Transverse colon (tissue), 4 donors: ENCODE measurements around the gene AP1S2. TPM values are rescaled to one million over a fixed set of nuclear protein-coding genes. Genes with fewer than 3 reads are reported as not detected.

Source experiments
- DNase-seq: peaks from one replicate; pipeline ENCODE4 v3.0.0-alpha.2; 2019
- H3K27ac ChIP-seq, 4 donors: fragments of 200-600 bp; sonication (generic); 2 replicates each; pipeline ENCODE4 v1.5.1; 2016 to 2018; ENCODE audit warnings: inconsistent platforms in 4 of 4
- H3K27me3 ChIP-seq: fragments of 200-600 bp; sonication (generic); 2 replicates; pipeline ENCODE4 v1.5.1; 2017; ENCODE audit warnings: inconsistent platforms
- H3K36me3 ChIP-seq, 4 donors: fragments of 200-600 bp; sonication (generic); 2 replicates each; pipeline ENCODE4 v1.5.1; 2017 to 2019; ENCODE audit warnings: inconsistent platforms in 4 of 4
- H3K4me1 ChIP-seq, 4 donors: fragments of 200-600 bp; sonication (generic); 2 replicates each; pipeline ENCODE4 v1.5.1; 2017 to 2020; ENCODE audit warnings: inconsistent platforms in 4 of 4
- H3K4me3 ChIP-seq, 4 donors: fragments of 200-600 bp; sonication (generic); 1 replicate in 1 of 4; 2 replicates in 3 of 4; pipeline versions ENCODE4 v1.5.1 to v1.6.1; 2017 to 2019; ENCODE audit warnings: inconsistent platforms in 4 of 4
- H3K9me3 ChIP-seq, 2 donors: fragments of 200-600 bp; sonication (generic); 2 replicates each; pipeline ENCODE4 v1.5.1; 2017 to 2019; ENCODE audit warnings: inconsistent platforms in 2 of 2
- EP300 ChIP-seq: sonication (generic); formaldehyde crosslinking; IDR thresholded peaks from one replicate; pipeline ENCODE4 v1.6.1; 2017; ENCODE audit warnings: antibody characterized with exemption, low read depth
- POLR2A ChIP-seq: fragments of 450-650 bp; IDR thresholded peaks from one replicate; pipeline ENCODE4 v1.6.1; 2016; ENCODE audit warnings: antibody characterized with exemption, mild to moderate bottlenecking, moderate library complexity
- POLR2AphosphoS5 ChIP-seq, 3 donors: sonication (generic); formaldehyde crosslinking; IDR thresholded peaks; one replicate each; pipeline ENCODE4 v1.6.1; 2016; ENCODE audit warnings: antibody characterized with exemption in 3 of 3
- WGBS, 2 donors: methylation state at CpG; one replicate each; pipeline ENCODE4 v1.1.5; 2018; ENCODE audit warnings: low coverage in 1 of 2; 5-methylcytosine and 5-hydroxymethylcytosine counted together
- in situ Hi-C, 4 donors: fragments of 200-750 bp; cut with MboI; loops; one replicate each; pipeline versions ENCODE4 v1.15.0 to v1.15.1; 2017; ENCODE audit warnings: low sequenced_read_pairs in 3 of 4, low pct_ligation_motif_present in 1 of 4, low pct_unique_long_range_greater_than_20kb in 1 of 4
- intact Hi-C: fragments of 100-400 bp; cut with DNase I; formaldehyde crosslinking; loops from one replicate; pipeline ENCODE4 v1.15.1; 2023; ENCODE audit warnings: low total_unique reads
- total RNA-seq, 4 donors: library from RNA; depleted of rRNA; stranded (reverse); fragments of >200 nt; gene quantifications; one replicate each; pipeline ENCODE4 v1.1.0, GENCODE V29; 2016
- TF ChIP-seq, protein P1 (sequence below), 5 experiments: fragments of 200-600 bp in 3 of 5; fragments of 450-650 bp in 2 of 5; sonication (generic) in 3 of 5; IDR thresholded peaks; 1 replicate in 2 of 5; 2 replicates in 3 of 5; pipeline ENCODE4 v1.5.1; 2016 to 2017; ENCODE audit warnings: antibody characterized with exemption in 5 of 5, inconsistent platforms in 3 of 5, mild to moderate bottlenecking in 2 of 5, moderate library complexity in 1 of 5

Gene AP1S2
- total RNA-seq, 4 donors from 2014 or later, result 26.2 to 27.6 (median 26.7) TPM

DNA sequence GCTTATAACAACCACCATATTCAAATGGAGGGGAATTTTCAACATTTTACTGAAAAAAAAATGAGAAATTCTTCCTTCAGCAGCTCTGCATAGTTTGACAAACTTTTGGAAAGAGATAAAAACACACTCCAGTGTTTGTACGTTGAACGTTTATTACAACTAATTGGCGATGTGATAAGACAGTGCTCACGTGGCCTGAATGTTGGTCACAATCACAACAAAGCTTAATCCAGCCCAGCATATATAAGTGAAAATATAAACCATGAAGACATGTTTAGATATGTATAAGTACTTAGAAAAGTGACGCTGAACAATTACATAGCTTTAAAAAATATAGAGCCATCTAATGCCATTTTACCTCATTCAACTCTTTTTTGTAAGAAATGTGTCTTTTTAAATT, 28.7 kb downstream of the AP1S2 start:
- TF ChIP-seq POLR2AphosphoS5 (IDR thresholded peaks at IDR 0.05), result no peak
- TF ChIP-seq POLR2A, result no peak
- TF ChIP-seq EP300, result no peak
- TF ChIP-seq, protein P1, sequence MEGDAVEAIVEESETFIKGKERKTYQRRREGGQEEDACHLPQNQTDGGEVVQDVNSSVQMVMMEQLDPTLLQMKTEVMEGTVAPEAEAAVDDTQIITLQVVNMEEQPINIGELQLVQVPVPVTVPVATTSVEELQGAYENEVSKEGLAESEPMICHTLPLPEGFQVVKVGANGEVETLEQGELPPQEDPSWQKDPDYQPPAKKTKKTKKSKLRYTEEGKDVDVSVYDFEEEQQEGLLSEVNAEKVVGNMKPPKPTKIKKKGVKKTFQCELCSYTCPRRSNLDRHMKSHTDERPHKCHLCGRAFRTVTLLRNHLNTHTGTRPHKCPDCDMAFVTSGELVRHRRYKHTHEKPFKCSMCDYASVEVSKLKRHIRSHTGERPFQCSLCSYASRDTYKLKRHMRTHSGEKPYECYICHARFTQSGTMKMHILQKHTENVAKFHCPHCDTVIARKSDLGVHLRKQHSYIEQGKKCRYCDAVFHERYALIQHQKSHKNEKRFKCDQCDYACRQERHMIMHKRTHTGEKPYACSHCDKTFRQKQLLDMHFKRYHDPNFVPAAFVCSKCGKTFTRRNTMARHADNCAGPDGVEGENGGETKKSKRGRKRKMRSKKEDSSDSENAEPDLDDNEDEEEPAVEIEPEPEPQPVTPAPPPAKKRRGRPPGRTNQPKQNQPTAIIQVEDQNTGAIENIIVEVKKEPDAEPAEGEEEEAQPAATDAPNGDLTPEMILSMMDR (IDR thresholded peaks at IDR 0.05), result no peak
- H3K4me3 ChIP-seq, result no peak overlapping the region
- WGBS, 2 donors, result 87 to 90% methylated on average over 2 to 5 of the region's 5 CpGs
- H3K36me3 ChIP-seq, result no peaks in the 10 kb centered on the region
- in situ Hi-C loops, result no loop called here
- H3K4me1 ChIP-seq, result no peaks in the 10 kb centered on the region
- no peak for DNase-seq
- H3K27me3 ChIP-seq, result no peaks in the 10 kb centered on the region
- no peaks in the 10 kb centered on the region for H3K9me3 ChIP-seq
- H3K27ac ChIP-seq, result no peak overlapping the region
- intact Hi-C loops, result no loop called here

DNA sequence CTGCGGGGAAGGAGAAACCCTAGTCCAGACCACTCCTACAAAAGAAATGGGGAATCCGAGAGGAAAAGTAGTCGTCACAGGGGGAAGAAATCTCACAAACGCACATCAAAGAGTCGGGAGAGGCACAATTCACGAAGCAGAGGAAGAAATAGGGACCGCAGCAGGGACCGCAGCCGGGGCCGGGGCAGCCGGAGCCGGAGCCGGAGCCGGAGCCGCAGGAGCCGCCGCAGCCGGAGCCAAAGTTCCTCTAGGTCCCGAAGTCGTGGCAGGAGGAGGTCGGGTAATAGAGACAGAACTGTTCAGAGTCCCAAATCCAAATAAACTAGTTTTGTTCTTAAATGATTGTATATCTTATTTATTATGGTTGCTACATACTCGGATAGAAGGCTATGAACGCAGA, 31.7 kb downstream of the AP1S2 start:
- no peak for DNase-seq
- no peaks in the 10 kb centered on the region for H3K9me3 ChIP-seq
- 90 to 95% methylated on average over 3 to 23 of the region's 23 CpGs for WGBS, 2 donors
- in situ Hi-C loops (loop anchor here in 1 of 4 donors (25.0 kb wide), 1 partner anchor 614 kb away; no protein-coding TSS in a partner anchor), intact Hi-C loops (no loop called here)
- no peak overlapping the region for H3K27ac ChIP-seq
- H3K4me3 ChIP-seq, result no peak overlapping the region
- TF ChIP-seq POLR2AphosphoS5 (IDR thresholded peaks at IDR 0.05) (no peak), POLR2A (no peak), EP300 (no peak)
- TF ChIP-seq, protein P1 (IDR thresholded peaks at IDR 0.05), result no peak
- no peaks in the 10 kb centered on the region for H3K27me3 ChIP-seq
- no peaks in the 10 kb centered on the region for H3K4me1 ChIP-seq
- H3K36me3 ChIP-seq, result no peaks in the 10 kb centered on the region

DNA sequence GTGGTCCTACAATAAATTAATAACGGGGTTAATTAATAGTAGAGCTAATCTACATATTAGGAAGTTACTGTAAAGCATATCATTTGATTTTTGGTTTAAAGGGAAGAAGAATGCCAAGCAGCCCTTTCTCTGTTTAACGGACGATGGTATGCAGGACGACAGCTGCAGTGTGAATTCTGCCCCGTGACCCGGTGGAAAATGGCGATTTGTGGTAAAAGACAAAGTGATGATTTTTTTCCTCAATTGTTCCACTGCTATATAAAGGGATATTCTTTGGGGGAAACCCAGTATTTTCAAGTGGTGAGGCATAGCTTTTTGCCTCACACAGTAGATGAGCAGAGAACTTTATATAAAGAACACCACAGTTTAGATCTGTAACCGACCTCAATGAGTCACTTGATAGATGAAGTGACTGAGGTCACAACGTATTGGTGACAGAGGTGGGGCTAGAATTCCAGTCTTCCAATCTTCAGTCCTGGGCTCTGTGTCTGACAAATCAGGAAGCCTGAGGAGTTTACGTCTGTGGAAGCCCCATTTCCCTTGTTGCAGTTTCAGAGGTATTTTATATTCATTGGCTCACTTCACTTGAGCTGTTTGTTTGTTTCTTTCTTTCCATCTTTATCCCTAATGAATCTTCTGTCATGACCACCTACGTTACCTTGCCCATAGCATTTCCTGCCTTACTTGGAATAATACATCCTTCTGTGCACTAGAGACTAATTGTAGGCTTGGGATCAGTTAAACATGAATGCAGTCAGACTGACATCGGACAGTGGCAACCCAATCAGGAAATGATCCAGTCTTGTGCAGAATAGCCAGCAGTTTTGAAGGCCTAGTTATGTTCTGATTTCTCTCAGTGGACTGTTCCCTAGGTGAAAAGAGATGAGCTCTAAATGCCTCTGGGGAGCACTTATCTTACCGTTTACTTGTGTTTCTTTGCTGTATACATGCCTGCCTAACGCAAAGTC, 34.2 kb downstream of the AP1S2 start:
- H3K27me3 ChIP-seq, result no peaks in the 10 kb centered on the region
- H3K9me3 ChIP-seq, result no peaks in the 10 kb centered on the region
- H3K4me3 ChIP-seq, result no peak overlapping the region
- DNase-seq, result no peak
- H3K4me1 ChIP-seq, result no peaks in the 10 kb centered on the region
- WGBS, 2 donors, result 48 to 84% methylated on average over 7 to 14 of the region's 14 CpGs
- TF ChIP-seq POLR2A (no peak), POLR2AphosphoS5 (IDR thresholded peaks at IDR 0.05) (no peak), EP300 (no peak)
- TF ChIP-seq, protein P1 (IDR thresholded peaks at IDR 0.05), result no peak
- in situ Hi-C loops (loop anchor here in 1 of 4 donors (25.0 kb wide), 1 partner anchor 617 kb away; no protein-coding TSS in a partner anchor), intact Hi-C loops (no loop called here)
- H3K36me3 ChIP-seq, result no peaks in the 10 kb centered on the region
- no peak overlapping the region for H3K27ac ChIP-seq

GRCh38 chrX:15816886-15817285, 37.7 kb downstream of the AP1S2 start:
- DNase-seq, result no peak
- Histone ChIP-seq H3K4me1 (no peaks in the 10 kb centered on the region), H3K9me3 (no peaks in the 10 kb centered on the region), H3K4me3 (no peak overlapping the region), H3K27ac (no peak overlapping the region), H3K36me3 (no peaks in the 10 kb centered on the region), H3K27me3 (no peaks in the 10 kb centered on the region)
- TF ChIP-seq POLR2A (no peak), EP300 (no peak), POLR2AphosphoS5 (IDR thresholded peaks at IDR 0.05) (no peak)
- TF ChIP-seq, protein P1 (IDR thresholded peaks at IDR 0.05), result no peak
- intact Hi-C loops (no loop called here), in situ Hi-C loops (loop anchor here in 1 of 4 donors (25.0 kb wide), 1 partner anchor 620 kb away; no protein-coding TSS in a partner anchor)
- WGBS, 2 donors, result 67% methylated on average over 4 of the region's 4 CpGs; no CpG with 5 or more reads in 1 of the 2 donors
